ENCODE measurements around the gene WIPF3.
A peak's percentile ranks its signal among the peaks of the same experiment; 100 is the strongest.

Gene WIPF3

DNA sequence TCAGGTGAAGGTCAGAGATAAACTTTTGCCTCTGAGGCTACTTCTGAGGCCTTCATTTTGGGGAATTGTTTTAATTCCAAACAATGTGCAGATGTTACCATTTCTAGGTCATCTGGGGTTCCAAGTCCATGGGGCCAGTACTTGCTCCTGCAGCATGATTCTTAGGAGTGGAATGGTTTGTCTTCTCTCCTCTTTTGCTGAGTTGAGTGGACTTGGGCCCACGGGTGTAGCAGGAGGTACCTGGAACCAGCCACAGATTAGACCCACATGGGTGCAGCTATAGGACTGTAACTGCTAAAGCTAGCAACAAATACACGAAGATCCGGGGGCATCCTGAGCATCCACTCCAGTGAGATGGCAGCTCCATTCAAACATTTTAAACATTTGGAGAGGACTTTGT is 41.6 kb downstream of the WIPF3 start:
- no peak for DNase-seq (ENCODE audit: low spot score)

DNA sequence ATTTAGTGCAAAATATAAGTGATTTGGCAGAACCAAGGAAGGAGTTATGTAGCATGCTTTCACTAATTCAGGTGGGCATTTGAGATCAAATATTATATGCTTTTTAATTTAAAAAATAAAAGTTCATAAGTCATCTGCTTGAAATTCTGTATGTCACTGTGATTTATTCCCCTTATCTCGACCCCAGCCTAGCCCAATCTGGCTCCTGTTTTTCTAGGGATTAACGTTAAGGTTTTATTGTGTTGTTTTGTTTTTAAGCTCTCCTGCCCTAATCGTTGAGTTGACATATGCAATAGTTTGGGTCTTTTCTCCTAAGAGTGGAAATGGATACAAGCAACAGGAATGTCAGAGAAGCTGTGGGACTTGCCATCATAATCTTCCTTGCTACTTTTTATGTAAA is 42.6 kb downstream of the WIPF3 start:
- no peak for DNase-seq (ENCODE audit: low spot score)

DNA sequence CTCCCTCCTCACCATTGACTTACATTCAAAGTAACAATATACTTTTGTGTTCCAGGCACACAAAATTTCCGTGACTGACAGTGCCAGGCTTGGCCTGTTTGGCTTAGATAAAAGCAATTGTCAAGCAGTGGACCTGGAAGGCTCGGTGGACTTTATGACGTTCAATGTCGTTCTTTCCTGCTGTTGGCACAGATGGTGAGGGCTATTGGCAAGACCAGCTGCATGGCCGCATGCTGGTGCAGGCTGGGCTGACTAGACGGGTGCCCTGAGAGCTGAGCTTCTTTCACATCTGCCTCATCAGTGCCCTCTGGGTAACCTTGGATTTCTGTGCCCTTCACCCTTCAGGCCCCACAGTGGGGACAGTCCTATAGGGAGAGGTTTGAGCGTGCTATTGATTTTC is 45.2 kb downstream of the WIPF3 start:
- no peak for DNase-seq (ENCODE audit: low spot score)

DNA sequence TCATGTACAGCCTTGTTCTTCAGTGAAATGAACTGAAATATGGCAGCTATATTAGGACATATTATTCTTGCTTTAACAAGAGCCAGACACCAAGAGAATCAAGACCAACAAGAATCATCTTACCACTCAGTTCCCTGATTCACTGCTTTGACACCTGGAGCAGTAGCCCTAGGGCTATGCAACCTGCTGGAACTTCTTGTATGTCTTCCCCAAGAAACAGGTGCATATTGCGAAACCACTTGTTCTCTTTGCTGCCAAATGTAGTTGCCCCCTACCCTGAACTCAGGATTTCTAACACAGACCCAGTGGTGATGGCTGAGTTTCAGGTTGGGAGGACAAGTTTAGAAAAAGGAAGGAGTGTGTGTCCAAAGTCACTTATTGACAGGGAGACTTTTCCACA is 46.1 kb downstream of the WIPF3 start:
- DNase-seq (ENCODE audit: low spot score), result no peak

DNA sequence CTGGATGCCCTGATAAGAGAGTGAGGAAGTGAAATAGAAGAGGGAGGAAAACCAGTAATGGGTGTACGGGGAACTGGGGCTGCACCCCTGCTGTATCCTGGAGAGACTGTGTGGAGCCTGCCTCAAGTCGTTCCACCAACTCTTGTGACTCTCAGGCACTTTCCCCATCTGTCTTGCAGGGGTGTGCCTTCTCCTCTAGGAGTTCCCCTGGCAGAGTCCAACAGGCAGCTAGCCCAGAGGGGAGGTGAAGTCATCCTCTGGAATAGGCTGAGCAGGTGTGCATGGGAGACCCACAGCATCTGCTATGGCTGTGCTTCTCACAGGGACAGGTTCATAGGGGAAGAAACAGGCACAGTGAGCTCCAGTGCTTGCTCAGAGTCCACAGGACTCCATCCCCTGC is 46.8 kb downstream of the WIPF3 start:
- DNase-seq (ENCODE audit: low spot score), result no peak

DNA sequence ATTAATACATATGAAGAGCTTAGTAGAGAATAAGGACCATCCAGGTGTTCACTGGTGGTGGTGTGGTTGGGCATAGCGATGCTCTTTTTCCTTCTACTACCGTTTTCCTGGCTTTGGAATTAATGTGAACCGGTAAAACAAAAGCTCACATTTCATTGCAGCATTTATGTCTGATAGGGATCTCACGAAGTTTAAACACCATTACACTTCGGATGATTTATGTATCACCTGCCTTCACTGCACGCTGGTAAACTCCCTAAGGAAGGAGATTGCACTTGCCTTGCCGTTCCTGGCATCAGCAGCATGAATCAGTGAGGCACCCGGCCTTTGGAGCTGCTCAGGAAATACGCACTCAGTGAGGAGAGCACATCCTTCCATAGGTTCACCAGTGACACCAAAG is 47.5 kb downstream of the WIPF3 start:
- no peak for DNase-seq (ENCODE audit: low spot score)

DNA sequence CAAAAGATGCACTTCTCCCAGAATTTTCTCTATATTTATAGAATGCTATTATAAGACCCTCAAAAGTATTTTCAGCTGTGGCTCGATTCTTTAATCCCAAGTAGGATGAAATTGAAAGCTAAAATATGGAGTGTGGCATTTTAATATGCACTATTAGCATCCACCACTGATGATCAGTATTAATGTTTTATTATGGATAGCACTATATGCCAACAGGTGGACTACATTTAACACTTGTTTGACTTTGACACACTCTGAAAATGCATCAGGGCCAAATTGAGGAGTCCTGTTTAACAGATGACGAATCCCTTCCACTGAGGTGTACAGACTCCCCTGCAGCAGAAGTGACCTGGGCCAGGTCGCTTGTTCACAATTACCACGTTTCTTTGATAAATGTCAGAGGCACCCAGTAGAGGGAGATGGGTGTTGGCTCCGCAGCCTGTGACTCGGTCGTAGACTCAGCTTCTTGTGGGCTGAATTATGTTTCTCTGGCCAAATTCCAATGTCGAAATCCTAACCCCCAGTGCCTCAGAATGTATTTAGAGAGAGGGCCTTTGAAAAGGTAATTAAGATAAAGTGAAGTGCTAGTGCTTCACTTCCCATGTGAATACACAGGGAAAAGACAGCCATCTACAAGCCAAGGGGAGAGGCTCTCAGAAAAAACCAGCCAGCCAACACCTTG is 48.1 kb downstream of the WIPF3 start:
- DNase-seq (ENCODE audit: low spot score), result no peak

DNA sequence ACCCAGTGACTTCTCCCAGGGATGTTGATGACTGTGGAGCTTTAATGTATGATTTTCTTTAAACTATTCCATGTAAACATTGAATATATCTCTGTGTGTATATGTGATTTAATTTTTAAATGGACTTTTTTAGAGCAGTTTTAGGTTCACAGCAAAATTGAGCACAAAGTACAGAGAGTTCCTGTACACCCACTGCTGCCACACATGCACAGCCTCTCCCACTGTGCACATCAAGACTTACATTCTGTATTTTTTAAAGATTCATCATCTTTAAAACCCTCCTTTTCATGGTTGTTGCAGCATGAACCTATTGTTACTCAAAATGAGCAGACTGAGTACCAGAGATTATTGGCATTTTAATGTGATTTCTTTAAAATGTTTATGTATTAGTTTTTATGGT is 51.3 kb downstream of the WIPF3 start:
- no peak for DNase-seq (ENCODE audit: low spot score)

DNA sequence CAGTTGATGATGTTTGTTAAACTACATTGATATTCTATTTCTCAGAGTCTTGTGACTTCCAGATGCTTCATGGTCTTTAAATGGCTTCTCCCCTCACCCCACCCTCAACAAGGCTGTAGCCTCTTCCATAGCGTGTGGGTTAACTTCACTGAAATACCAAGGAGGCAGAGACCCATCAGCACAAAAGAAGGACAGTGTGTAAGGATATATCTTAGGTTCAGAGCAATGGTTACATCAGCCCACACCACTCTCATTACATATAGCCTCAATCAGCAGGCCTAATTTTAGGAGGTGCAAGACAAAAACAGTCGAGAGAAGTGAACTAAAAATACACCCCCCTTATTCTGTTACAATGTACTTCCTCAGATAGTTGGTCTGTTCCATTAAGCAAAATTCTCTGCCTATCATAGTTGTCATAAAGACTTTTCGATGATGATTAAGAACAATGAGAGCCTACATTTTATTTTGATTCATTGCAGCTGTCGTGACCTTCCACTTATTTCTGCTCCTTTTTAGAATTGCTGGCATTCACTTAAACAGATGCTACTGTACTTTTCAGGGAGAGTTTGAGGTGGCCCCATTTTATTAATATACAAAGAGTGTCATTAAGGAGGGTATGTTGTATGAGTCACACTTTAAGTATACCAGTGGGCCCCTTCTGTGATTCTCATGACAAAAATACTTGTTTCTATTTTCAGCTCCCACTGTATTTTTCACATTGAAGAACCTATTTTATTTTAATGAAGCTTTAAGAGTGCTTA is 52.1 kb downstream of the WIPF3 start:
- no peak for DNase-seq (ENCODE audit: low spot score)

DNA sequence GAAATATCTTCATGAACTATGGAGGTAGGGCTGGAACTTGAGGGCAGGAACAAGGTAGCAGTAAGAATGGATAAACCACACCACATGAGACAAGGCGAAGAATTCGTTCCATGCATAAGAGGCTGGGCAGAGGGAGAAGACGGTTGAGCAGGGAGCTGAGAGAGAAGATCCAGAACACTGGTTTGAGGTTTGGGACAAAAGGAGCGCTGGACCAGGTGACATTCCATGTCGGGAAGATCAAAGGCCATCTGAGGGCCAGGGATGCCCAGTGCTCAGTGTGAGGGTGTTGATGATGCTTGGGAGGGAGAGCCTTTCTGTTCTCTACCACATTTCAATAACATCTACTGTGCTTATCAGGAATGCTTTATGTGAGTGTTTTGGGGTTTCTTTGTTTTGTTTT is 52.8 kb downstream of the WIPF3 start:
- no peak for DNase-seq (ENCODE audit: low spot score)

DNA sequence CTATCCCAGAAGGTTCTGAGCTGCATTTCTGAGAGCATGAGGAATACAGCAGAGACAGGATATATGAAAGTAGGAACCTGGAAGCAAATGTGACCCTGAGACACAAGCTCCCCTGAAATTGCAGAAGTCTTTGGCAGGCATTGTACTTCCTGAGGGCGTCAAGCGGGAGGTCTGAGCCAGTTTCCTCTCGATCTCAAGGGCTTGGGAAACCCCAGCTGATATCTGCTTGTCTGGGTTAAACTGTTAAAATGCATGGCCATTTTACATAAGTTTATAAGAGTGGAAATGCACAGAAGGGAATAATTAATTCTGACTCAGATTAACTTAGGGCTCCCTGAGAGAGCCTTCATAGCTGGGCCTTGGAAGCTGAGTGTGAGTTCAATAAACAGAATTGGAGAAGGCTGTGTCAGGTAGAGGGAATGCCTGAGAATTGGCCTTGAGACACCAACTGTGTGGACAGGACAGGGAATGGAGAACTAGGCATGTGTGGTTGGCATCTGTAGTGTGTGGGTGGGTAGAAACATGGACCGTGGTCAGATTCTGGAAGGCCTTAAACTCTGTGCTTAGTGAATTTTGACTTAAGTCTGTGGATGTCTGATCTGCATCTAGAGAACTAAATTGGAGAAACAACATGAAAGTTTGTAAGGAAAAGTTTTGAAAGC is 53.3 kb downstream of the WIPF3 start:
- no peak for DNase-seq (ENCODE audit: low spot score)

DNA sequence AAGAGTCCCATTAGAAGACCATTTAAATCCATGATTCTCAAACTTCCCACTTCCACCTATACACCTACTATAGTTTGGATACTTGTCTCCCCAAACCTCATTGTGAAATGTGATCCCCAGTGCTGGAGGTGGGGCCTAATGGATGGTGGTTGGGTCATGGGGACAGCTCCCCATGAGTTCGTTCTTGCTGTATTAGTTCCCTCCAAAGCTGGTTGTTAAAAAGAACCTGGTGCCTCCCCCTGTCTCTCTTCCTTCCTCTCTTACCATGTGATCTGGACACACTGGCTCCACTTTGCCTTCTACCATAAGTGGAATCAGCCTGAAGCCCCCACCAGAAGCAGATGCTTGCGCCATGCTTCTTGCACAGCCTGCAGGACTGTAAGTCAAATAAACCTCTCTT is 53.9 kb downstream of the WIPF3 start:
- no peak for DNase-seq (ENCODE audit: low spot score)

DNA sequence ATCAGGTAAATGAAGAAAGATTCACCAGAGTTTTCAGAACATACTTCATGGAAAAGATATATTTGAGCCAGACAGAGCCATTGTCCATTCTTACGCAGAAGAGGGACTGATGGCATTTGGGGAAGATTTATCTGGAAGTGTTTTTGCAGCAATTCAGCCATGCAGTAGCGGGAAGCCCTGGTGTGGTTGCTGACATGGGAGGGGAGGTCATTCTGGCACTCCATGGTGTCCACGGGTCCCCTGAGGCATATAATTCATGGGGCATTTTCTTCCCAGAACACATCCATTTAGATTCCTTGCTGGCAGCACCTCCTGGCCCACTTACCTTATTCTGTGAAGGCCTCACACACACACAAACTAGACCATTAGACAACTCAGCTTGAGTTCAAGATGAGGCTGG is 55.6 kb downstream of the WIPF3 start:
- DNase-seq (ENCODE audit: low spot score), result no peak

DNA sequence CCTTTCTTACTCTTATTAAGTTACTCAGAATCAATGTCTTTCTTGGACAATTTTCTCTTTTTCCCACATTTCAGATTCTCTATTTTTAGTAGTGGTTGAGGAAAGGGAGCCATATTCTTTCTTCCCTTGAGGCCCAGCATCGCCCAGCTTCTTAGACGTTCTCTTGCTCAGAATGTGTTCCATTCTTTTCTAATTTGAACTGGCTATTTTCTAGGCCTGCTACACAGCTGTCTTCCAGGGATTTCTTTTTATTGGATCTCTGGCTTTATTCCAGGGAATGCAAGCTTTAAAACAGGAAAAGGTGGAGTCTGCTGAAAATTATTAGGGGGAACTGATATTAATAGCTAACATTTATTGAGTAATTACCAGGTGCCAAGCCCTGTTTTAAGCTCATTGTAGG is 58.3 kb downstream of the WIPF3 start:
- no peak for DNase-seq (ENCODE audit: low spot score)

DNA sequence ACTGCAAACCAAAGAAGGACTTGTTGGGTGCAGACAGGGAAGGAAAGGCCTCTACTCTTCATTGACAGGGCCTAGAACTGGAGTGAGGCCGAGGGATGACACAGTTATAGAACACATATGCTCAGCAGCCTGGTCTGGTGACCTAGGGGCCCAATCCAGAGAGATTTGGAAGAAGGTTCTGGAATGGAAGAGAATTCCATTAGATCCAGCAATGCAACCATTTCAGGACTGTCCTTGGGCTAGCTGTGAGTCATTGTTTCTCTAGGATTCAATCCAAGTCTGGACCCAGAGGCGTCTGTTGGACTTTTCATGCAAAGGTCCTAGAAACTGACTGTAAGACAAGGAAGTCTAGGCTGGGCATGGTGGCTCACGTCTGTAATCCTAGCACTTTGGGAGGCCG is 59.2 kb downstream of the WIPF3 start:
- DNase-seq (ENCODE audit: low spot score), result no peak

DNA sequence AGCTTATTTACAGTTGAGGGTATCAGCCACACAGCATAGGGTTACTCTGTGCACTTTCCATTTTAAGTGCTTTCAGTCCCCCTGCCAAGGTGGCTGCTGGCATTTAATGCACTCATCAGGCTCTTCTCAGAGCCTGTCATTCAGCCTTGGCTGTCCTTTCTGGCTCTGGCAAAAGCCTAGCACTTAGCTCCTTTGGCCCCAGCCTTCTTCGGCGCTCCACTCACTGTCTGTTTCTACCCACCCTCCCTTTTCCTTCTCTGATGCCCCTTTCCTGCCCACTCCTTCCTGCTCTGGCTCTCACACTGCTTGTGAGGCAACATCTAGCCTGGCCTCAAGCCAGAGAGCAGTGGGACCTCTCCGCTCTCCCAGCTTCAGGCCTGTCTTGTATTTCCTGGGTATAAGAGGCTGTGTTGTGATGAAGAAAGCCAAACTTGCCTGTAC is 60.2 kb downstream of the WIPF3 start:
- no peak for DNase-seq (ENCODE audit: low spot score)

DNA sequence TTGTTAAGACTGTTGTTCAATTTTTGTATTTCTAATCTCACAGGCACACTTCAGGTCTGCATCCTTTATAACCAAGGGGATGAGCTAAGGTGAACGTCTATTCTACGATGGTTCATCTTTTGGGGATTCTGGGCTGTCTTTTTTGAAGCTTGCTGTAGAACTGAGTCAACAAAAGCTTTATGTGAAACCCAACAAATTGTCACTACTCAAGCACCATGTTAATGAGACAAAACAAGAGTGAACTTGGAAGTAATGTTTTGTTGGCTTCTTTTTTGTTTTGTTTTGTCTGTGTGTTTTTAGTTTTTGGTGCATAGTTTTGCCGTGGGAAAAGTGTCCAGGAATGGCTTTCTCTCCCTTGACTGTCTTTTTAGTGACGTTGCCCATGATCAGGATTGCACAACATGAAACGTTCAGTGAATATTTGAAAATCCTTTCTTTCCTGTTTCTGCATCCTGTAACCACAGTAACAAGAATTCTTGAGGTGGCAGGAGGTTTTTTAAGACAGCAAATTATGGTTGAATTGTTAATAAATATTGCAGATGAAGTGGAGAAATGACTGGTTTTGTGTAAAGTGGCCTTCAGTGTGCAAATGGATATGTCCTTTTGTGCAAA is 65.6 kb downstream of the WIPF3 start:
- DNase-seq (ENCODE audit: low spot score), result no peak

DNA sequence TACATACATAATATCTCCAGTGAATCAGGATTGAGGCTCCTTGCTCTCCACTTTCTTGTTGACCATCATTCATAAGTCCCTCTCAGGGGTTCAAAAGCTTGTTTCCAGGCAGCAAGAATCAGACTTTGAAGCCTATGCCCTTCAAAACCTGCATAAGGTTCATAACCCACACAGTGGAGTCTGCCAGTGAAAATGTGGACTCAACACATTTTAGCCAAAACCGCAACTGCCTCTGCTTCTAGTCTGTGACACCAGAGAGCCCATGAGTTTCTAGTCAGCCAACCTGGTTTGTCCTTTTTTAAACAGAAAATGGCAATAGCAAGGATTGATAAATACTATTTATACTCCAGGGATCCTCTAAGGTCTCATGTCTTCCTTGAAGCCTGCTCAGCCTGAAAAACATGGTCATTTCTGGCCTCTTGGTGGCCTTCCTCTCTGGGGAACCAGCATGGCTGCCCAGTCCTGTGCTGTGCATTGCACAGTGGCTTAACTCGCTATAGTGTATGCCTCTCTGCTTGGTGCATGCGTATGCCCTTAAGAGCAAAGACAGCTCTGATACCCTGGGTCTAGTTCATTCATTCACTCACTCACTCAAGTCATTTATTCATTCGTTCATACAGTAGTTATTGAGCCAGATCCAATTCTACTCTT is 67.5 kb downstream of the WIPF3 start:
- DNase-seq (ENCODE audit: low spot score), result no peak

DNA sequence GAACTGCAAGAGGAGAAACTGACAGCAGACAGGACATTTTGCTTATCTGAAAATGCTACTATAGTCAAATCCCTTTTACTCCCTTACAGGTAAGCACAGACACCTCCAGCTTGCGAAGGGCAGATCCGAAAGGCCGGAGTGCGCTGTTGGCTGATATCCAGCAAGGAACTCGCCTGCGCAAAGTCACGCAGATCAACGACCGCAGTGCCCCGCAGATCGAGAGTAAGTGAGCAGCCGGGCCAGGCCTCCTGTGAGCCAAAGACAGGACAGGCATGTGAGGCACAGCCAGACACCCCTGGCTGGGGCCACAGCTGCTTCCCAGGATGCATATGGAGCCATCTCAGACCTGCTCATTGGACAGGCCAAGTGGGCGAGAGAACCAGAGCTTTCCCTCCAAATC is 69.4 kb downstream of the WIPF3 start:
- no peak for DNase-seq (ENCODE audit: low spot score)

DNA sequence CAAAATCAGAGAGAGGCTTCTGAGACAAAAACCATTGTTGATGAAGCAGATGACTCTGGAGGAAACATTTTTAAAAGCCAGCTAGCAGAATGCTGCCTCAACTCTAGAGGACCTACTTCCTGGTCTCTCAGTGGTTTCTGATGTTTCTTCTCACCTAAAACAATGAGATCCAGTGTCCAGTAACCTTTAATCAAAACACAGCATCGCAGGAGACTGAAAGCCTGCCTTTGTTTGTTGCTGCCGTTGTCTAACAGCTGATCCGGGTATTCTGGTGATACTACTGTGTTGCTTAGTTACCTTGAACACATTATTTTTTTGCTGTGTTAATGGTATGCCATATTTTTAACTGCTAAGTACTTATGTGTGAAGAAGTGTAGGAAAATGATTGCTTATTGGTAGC is 70.9 kb downstream of the WIPF3 start:
- no peak for DNase-seq (ENCODE audit: low spot score)

DNA sequence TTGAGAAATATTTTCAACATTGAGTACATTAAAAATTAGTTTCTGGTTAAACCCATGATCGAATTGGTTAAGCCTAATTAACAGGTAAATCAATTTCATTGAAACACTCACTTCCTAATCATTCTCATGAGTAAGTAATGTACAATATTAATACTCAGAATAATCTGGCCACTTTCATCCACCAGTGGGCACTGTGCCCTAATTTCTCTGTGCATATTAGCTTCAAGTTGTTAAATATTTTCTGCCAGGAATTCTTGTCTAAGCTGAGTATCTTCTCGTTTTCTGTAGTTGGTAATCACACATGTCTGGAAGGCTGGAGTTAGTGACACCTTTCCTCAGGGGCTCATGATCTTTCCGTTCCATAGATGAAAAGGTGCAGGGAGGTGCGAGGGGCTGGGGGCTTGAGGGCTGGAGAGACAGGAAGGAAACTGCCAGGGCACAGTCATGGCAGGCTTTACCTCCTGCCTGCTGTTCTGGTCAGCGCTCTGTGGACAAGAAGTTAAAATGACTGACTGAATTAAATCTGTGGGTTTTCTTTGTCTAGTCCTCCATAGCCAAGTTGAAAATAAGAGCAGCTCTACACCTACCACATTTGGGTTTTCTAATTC is 71.9 kb downstream of the WIPF3 start:
- DNase-seq (ENCODE audit: low spot score), result peak; percentile 19

DNA sequence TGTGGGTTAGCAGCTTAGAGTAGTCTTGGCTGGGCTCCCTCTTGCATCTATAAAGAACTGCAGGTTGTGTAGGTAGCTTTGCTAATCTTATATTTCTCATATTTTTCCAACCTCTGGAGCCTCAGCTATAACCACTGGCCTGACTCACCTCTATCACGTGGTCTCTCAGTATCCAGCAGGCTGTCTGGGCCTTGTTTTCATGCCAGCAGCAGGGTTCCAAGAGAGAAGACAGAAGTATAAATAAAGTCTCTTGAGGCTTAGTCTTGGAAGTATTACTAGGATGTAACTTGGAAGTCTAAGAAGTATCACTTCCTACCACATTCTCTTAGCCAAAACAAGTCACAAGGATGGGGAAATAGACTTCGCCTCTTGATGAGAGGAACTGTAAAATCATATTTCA is 73.3 kb downstream of the WIPF3 start:
- no peak for DNase-seq (ENCODE audit: low spot score)

Measured in CD4-positive, alpha-beta T cell treated with Interleukin-15 for 4 hours (primary cell).